ENCODE measurements around the gene CLASP1.

- TF ChIP-seq CTCF (IDR thresholded peaks at IDR 0.05) (no peak), POLR2AphosphoS5 (IDR thresholded peaks at IDR 0.05; ENCODE audit: low read depth, low read length) (no peak)
- TF ChIP-seq, protein P1, sequence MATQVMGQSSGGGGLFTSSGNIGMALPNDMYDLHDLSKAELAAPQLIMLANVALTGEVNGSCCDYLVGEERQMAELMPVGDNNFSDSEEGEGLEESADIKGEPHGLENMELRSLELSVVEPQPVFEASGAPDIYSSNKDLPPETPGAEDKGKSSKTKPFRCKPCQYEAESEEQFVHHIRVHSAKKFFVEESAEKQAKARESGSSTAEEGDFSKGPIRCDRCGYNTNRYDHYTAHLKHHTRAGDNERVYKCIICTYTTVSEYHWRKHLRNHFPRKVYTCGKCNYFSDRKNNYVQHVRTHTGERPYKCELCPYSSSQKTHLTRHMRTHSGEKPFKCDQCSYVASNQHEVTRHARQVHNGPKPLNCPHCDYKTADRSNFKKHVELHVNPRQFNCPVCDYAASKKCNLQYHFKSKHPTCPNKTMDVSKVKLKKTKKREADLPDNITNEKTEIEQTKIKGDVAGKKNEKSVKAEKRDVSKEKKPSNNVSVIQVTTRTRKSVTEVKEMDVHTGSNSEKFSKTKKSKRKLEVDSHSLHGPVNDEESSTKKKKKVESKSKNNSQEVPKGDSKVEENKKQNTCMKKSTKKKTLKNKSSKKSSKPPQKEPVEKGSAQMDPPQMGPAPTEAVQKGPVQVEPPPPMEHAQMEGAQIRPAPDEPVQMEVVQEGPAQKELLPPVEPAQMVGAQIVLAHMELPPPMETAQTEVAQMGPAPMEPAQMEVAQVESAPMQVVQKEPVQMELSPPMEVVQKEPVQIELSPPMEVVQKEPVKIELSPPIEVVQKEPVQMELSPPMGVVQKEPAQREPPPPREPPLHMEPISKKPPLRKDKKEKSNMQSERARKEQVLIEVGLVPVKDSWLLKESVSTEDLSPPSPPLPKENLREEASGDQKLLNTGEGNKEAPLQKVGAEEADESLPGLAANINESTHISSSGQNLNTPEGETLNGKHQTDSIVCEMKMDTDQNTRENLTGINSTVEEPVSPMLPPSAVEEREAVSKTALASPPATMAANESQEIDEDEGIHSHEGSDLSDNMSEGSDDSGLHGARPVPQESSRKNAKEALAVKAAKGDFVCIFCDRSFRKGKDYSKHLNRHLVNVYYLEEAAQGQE (IDR thresholded peaks at IDR 0.05; ENCODE audit: insufficient read depth in 1 of 2, low read depth in 2 of 2, low read length in 1 of 2): no peak
These were observed 172.6 kb downstream of the CLASP1 start for GRCh38 chr2:121476684-121477083.
